TTC549 (cell line): ENCODE measurements around the gene LIN7B.

ENCODE experiments used
- FAIRE-seq: peaks from 2 replicates; lab custom pipeline; 2012; peaks lifted over from hg19 to GRCh38; lab: Jason Lieb, UNC

The LIN7B gene

GRCh38 chr19:49165865-49166301 lies 51.7 kb downstream of the LIN7B start:
- no peak for FAIRE-seq

- FAIRE-seq = no peak
Observed at GRCh38 chr19:49167857-49168409, 53.8 kb downstream of the LIN7B start.
